Measurements from ENCODE around the gene ECHDC3. TPM values are rescaled to one million over a fixed set of nuclear protein-coding genes. Genes with fewer than 3 reads are reported as not detected.

The ECHDC3 gene
- total and polyA plus RNA-seq, 2 donors (not counting 3 experiments of a cell fraction or from before 2014, with no cell fraction given) = 6.0 to 7.3 TPM

- H3K9me1 ChIP-seq (replicated peaks; ENCODE audit: control insufficient read depth, extremely low read depth, insufficient read depth, low read length) = no peaks in the 10 kb centered on the region
- DNase-seq (ENCODE audit: low read depth, low spot score) (no peak), FAIRE-seq (peak; percentile 48)
- H3K9me3 ChIP-seq (replicated peaks; ENCODE audit: control insufficient read depth, insufficient read depth, low read length) = no peaks in the 10 kb centered on the region
- ChIA-PET POLR2A (no interaction called here), CTCF (interaction anchor here (1.3 kb wide), 1 partner anchor 27 kb away, joined by 4 read pairs; no protein-coding TSS in a partner anchor)
- dilution Hi-C loops (cut with MboI; ENCODE audit: extremely low pct_ligation_motif_present, low sequenced_read_pairs) = no loop called here
- no peaks in the 10 kb centered on the region for H3K4me1 ChIP-seq (ENCODE audit: control insufficient read depth, extremely low read depth, insufficient read depth, low read length)
- H3K4me3 ChIP-seq (replicated peaks in 1 of 3; ENCODE audit: insufficient read depth in 1 of 3, low read depth in 1 of 3, low read length in 3 of 3) = no peak overlapping the region
- H3K27ac ChIP-seq (ENCODE audit: insufficient read depth, low read depth, low read length) = no peak overlapping the region
- no peak overlapping the region for H3K4me2 ChIP-seq (ENCODE audit: insufficient read depth, low read length)
- no peak for TF ChIP-seq CTCF (IDR thresholded peaks at IDR 0.05; ENCODE audit: extremely low read depth in 1 of 2, insufficient read depth in 1 of 2, low read depth in 1 of 2, low read length in 2 of 2)
- intact Hi-C loops (cut with micrococcal nuclease) = no loop called here
- H3K27me3 ChIP-seq (ENCODE audit: control insufficient read depth in 2 of 2, insufficient read depth in 2 of 2, low read length in 2 of 2) = no peaks in the 10 kb centered on the region
- H2AFZ ChIP-seq (ENCODE audit: low read depth, low read length) = no peak overlapping the region
- no peaks in the 10 kb centered on the region for H3K36me3 ChIP-seq (ENCODE audit: control insufficient read depth in 2 of 2, extremely low read depth in 1 of 2, insufficient read depth in 2 of 2, low read length in 2 of 2)
- no peaks in the 10 kb centered on the region for H4K20me1 ChIP-seq (replicated peaks; ENCODE audit: control insufficient read depth, extremely low read depth, insufficient read depth, low read length)
- no peaks in the 10 kb centered on the region for H3K79me2 ChIP-seq (ENCODE audit: control insufficient read depth, insufficient read depth, low read length)
- no peak overlapping the region for H3K9ac ChIP-seq (replicated peaks; ENCODE audit: extremely low read depth, insufficient read depth, low read length)
- no TSS peak for BruUV-seq (replicated peaks)
These were observed 44.3 kb upstream of the ECHDC3 start for GRCh38 chr10:11697718-11698527.

GRCh38 chr10:11698691-11699549 is 43.3 kb upstream of the ECHDC3 start:
- Histone ChIP-seq H3K27me3 (ENCODE audit: control insufficient read depth in 2 of 2, insufficient read depth in 2 of 2, low read length in 2 of 2) (no peaks in the 10 kb centered on the region), H3K4me2 (ENCODE audit: insufficient read depth, low read length) (no peak overlapping the region), H3K4me3 (replicated peaks in 1 of 3; ENCODE audit: insufficient read depth in 1 of 3, low read depth in 1 of 3, low read length in 3 of 3) (no peak overlapping the region), H3K9ac (replicated peaks; ENCODE audit: extremely low read depth, insufficient read depth, low read length) (no peak overlapping the region), H3K4me1 (ENCODE audit: control insufficient read depth, extremely low read depth, insufficient read depth, low read length) (no peaks in the 10 kb centered on the region), H3K9me3 (replicated peaks; ENCODE audit: control insufficient read depth, insufficient read depth, low read length) (no peaks in the 10 kb centered on the region), H3K79me2 (ENCODE audit: control insufficient read depth, insufficient read depth, low read length) (no peaks in the 10 kb centered on the region), H4K20me1 (replicated peaks; ENCODE audit: control insufficient read depth, extremely low read depth, insufficient read depth, low read length) (no peaks in the 10 kb centered on the region), H2AFZ (ENCODE audit: low read depth, low read length) (no peak overlapping the region), H3K27ac (ENCODE audit: insufficient read depth, low read depth, low read length) (no peak overlapping the region), H3K36me3 (ENCODE audit: control insufficient read depth in 2 of 2, extremely low read depth in 1 of 2, insufficient read depth in 2 of 2, low read length in 2 of 2) (no peaks in the 10 kb centered on the region), H3K9me1 (replicated peaks; ENCODE audit: control insufficient read depth, extremely low read depth, insufficient read depth, low read length) (no peaks in the 10 kb centered on the region)
- no TSS peak for BruUV-seq (replicated peaks)
- POLR2A ChIA-PET = no interaction called here
- DNase-seq (ENCODE audit: low read depth, low spot score) = no peak
- dilution Hi-C loops (cut with MboI; ENCODE audit: extremely low pct_ligation_motif_present, low sequenced_read_pairs) = no loop called here
- intact Hi-C loops (cut with micrococcal nuclease) = no loop called here
- TF ChIP-seq EZH2 (IDR thresholded peaks at IDR 0.05; ENCODE audit: borderline replicate concordance, low read depth, low read length, severe bottlenecking) = no peak
- TF ChIP-seq CTCF (IDR thresholded peaks at IDR 0.05; ENCODE audit: extremely low read depth in 1 of 2, insufficient read depth in 1 of 2, low read depth in 1 of 2, low read length in 2 of 2) = no peak
- TF ChIP-seq MYC (IDR thresholded peaks at IDR 0.05; ENCODE audit: low read depth, low read length) = no peak
- no peak for TF ChIP-seq JUN (IDR thresholded peaks at IDR 0.05; ENCODE audit: borderline replicate concordance, insufficient read depth, insufficient read length, low read depth)
- no peak for TF ChIP-seq MAX (IDR thresholded peaks at IDR 0.05; ENCODE audit: insufficient read depth, insufficient read length)
- no peak for TF ChIP-seq GATA2 (IDR thresholded peaks at IDR 0.05; ENCODE audit: insufficient read depth, insufficient read length, low read depth, low read length)
- TF ChIP-seq POLR2AphosphoS5 (IDR thresholded peaks at IDR 0.05; ENCODE audit: insufficient read depth, low read depth, low read length) = no peak
- TF ChIP-seq POLR2A (IDR thresholded peaks at IDR 0.05; ENCODE audit: low read depth, low read length) = no peak
- TF ChIP-seq FOS (IDR thresholded peaks at IDR 0.05; ENCODE audit: borderline replicate concordance, insufficient read depth, low read length) = no peak
- CTCF ChIA-PET = interaction anchor here (1.3 kb wide), 1 partner anchor 26 kb away, joined by 4 read pairs; no protein-coding TSS in a partner anchor
- FAIRE-seq = no peak
